Renal cortical epithelial cell (primary cell): ENCODE measurements around the gene TOP3A. TPM values are rescaled to one million over a fixed set of nuclear protein-coding genes. Genes with fewer than 3 reads are reported as not detected.

Source experiments
- DNase-seq: peaks from one replicate; pipeline ENCODE4 v3.0.0-alpha.2; 2011; ENCODE audit warnings: low read depth
- total RNA-seq: library from RNA; depleted of rRNA; stranded (reverse); fragments of >200 nt; gene quantifications from 2 replicates; pipeline ENCODE4 v1.2.3, GENCODE V29; 2014

The TOP3A gene
- total RNA-seq, 1 donor from 2014 or later: 25.7 TPM

DNA sequence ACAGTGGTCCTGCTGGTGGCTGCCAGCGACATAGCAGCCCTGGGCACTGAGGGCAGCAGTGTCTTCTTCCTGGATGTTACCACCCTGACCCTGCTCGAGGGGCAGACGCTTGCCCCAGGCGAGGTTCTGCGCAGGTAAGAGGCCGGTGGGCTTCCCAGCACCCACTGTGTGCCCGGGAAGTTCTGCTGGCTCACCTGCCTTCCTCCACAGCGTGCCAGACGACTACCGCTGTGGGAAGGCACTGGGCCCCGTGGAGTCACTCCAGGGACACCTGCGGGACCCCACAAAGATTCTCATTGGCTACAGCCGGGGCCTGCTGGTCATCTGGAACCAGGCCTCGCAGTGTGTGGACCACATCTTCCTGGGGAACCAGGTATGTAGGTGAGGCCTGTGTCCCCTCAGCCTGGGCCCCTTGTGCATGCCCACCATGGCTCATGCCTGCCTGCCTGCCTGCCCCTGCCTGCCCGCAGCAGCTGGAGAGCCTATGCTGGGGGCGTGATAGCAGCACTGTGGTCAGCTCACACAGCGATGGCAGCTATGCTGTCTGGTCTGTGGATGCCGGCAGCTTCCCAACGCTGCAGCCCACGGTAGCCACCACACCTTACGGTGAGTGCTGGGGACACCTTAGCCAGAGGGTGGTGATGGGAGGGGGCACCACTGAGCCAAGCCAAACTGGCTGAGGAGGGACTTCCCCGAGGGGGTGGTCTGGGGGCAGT is 80.8 kb downstream of the TOP3A start:
- DNase-seq: no peak

DNA sequence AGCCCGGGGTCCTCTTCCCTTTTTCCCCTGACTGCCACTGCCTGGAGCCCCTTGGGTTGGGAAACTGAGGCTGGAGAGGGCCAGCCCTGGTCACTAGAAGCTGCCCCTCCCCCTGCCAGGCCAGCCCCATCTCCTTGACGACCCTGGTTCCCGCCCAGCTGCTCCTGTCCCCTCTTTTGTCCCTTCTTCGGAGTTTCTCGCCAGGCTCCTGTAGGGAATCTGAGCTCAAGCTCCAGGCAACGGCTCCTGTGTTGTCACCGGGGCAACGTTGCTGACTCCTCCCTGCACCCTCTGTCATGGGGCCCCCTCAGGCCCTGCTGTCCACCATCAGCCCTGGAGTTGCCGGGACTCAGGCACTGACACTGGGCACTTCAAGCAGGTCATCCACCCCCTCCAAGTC is 83.6 kb downstream of the TOP3A start:
- DNase-seq: no peak

DNA sequence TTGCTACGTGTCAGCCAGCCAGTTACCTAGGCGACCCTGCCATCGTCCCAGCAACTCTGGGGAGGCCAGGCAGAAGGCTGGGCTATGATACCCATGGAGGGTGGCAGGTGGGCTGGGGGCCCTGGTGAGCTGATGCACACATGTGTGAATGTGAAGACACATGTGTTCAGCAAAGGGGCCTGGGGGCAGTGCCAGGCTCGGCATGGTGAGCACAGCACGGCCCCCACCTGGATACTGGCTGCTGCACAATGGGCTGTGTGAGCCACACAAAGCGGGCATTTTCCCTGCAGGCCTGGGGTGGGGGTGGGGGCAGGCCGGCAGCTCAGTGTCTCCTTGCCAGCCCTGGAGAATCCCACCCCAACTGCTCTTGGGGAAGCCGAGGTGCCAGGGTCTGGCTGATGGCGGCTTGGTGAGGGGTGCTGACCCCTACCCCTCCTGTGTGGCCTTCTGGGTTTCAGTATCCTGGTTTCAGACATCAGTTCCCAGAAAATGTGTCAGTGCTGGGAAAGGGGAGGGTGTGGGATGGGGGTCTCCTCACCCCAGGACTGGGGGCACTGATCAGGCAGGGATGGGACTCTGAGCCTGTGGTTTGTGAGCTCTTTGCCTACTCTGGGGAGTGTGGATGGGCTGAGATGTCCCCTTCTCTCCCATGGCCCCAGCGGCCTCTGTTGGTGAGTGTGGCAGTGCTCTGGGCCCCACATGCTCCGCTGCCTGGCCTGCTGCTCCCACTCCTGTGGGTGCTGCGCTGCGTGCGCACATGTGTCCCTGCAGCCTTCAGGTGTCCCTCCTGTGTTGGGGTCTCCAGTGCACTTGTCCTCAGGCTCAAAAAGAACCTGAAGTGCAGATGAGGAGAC is 84.3 kb downstream of the TOP3A start:
- no peak for DNase-seq

GRCh38 chr17:18229771-18230170 is 85.0 kb downstream of the TOP3A start:
- DNase-seq: no peak

DNA sequence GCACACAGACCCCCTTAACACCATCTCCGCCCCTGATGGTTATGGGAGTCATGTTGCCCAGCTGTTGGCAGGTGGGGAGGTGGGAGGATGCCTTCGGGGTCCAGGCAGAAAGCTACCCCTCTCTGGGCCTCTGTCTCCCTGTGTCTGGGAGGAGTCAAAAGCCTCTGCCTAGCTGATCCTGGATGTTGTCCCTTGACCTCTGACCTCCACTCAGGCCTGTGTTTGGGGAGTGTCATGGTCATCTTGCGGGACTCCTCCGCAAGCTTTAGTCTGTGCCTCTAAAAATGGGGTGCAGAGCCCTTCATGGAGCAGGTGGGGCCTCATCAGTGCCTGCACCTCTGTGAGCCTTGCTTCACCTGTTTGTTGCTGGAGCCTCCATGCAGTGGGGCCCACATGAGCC is 85.5 kb downstream of the TOP3A start:
- no peak for DNase-seq

DNA sequence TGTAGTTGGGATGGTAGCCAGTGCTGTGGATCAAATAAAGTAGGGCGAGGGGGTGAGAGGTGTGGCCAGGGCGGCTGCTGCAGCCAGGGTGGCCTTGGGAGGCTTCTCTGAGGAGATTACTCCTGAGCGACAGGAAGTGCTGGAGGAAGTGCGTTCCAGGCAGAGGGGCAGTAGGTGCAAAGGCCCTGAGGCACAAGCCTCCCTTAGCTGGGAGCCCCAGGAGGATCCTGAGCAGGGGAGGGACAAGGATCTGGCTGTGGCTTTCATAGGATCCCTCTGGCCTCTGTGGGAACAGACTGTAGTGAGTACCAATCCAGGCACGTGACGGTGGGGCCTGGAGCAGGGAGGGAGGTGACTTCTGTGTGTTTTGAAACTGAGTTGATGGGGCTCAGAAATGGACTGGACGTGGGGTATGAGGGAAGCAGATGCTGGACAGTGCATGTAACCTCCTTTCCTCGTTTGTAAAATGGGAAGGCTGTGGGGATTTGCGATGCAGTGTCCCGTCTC is 86.6 kb downstream of the TOP3A start:
- no peak for DNase-seq

DNA sequence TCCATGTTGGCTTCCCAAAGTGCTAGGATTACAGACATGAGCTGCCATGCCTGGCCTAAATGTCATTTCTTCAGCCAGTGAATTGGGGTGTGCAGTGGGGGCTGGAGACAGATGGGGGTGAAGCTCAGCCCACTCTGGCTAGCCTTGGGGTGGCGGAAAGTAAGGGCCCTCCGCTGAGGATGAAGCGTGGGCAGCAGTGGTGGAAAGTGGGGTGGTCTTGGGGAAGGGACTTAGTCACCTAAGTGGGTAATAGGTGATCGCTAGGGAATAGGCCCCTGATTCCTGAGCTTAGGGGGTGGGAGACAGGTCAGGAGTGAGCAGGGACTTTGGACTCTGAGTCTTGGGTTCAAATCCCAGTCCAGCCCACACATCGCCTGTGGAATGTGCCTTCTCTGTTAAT is 87.2 kb downstream of the TOP3A start:
- no peak for DNase-seq

DNA sequence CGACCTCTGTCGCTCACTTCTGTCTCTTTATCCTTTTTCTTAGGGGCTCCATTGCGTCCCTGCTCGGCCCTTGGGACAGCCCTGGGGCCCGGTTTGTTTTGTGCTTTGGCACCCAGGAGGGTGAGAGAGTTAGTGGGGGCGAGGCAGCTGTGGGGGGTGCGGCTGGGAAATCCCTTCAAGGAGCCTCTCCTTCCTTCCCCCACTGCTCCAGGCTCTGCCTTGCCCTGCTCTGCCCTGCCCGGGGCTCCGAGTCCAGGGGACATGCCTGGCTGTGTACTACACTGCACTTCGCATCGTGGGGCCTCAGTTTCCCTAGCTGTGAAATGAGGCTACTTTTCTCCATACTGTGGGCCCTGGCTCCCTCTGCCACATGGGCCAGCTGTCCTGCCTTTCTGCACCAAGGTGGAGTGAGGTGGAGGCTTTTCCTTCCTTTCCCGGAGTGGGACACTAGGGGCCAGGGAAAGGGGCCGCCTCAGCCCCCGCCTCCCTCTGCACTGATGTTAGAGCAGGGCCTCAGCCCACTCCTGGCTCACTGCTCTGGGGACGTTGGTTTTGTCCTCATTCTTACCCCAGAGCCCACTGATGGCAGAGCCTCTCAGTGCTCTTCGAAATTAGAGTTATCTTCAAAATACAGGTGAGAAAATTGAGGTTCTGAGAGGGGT is 88.4 kb downstream of the TOP3A start:
- DNase-seq: no peak

- no peak for DNase-seq
Measured at GRCh38 chr17:18225642-18226283, 89.0 kb downstream of the TOP3A start.

- DNase-seq: peak; percentile 65
Measured at GRCh38 chr17:18225121-18225641, 89.6 kb downstream of the TOP3A start, which contains the start of gene LLGL1. Gene LLGL1, plus strand, starts transcription at chr17:18225635. Its CDS starts 48 bp downstream, at chr17:18225683.

DNA sequence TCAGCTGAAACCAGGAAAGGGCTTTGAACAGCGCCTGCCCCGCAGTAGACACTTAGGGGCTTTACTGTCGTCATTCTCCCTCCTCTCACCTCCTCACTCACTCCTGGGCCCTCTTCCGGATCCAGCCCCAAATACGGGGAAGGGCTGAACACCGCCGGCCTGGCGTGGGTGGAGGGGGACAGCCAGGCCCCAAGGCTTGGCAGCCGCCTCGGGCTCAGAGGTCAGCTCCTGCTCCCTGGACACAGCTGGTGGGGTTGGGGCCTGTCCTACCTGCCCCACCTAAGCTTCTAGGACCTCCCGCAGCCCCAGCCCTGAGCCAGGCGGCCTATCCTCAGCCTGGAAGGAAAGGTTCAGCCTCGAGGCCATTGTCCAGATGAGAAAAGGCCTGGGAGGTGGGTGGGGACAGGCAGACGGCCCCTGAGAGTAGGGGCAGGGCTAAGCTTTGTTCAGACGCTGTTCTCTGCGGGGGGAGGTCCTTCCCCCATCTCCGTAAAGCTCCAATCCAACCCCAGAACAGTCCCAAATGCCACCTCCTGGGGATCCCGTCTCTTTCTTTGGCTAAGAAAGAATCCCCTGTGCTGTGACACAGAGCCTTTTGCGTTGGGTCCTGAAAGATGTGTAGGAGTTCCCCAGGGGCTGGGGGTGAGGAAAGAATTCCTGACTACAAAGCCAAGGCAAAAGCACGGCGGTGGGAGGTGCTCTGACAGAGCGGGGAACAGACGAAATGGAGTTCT is 90.2 kb downstream of the TOP3A start:
- no peak for DNase-seq

GRCh38 chr17:18224053-18224386 is 90.8 kb downstream of the TOP3A start:
- no peak for DNase-seq

Other genes starting within 250 kb of the TOP3A start
- gene DRG2, start 227.0 kb downstream of the TOP3A start, total RNA-seq: 36.5 and 39.6 TPM in 2 replicates
- 0.45 TPM in 1 of 2 replicates, not detected in the other for gene MYO15A, start 206.2 kb downstream of the TOP3A start, total RNA-seq
- gene ALKBH5, start 131.2 kb downstream of the TOP3A start, total RNA-seq: 103 and 124 TPM in 2 replicates
- 30.4 and 46.4 TPM in 2 replicates for gene LLGL1, start 89.4 kb downstream of the TOP3A start, total RNA-seq
- 343 and 451 TPM in 2 replicates for gene FLII, start 56.3 kb downstream of the TOP3A start, total RNA-seq
- gene MIEF2, start 54.3 kb downstream of the TOP3A start, total RNA-seq: 88.2 and 154 TPM in 2 replicates
- 15.1 and 38.8 TPM in 2 replicates for gene SMCR8, start 299 bp upstream of the TOP3A start, total RNA-seq
- gene SHMT1, start 48.6 kb upstream of the TOP3A start, total RNA-seq: 27.6 and 30.3 TPM in 2 replicates
- gene EVPLL, start 62.8 kb upstream of the TOP3A start, total RNA-seq: 0.10 TPM in 1 of 2 replicates, not detected in the other
- not detected in 2 replicates for gene LGALS9C, start 161.8 kb upstream of the TOP3A start, total RNA-seq